K562 (cell line): ENCODE results near the gene TSPAN18.

ENCODE experiments used
- EP300 ChIP-seq: IDR thresholded peaks from 2 replicates; pipeline ENCODE4 v1.6.1; 2012; ENCODE audit warnings: low read length, improper control_type of control experiment
- SAFB2 ChIP-seq: fragments of 200-400 bp; formaldehyde crosslinking; IDR thresholded peaks from 2 replicates; pipeline ENCODE4 v1.6.1; 2018; ENCODE audit warnings: borderline replicate concordance, low read length, low read depth, moderate library complexity; ENCODE audit not compliant: severe bottlenecking
- YY1 ChIP-seq, 3 experiments: IDR thresholded peaks; 2 replicates each; pipeline ENCODE4 v1.6.1; 2011; ENCODE audit warnings: low read length in 2 of 3, mild to moderate bottlenecking in 2 of 3, moderate library complexity in 2 of 3, borderline replicate concordance in 1 of 3, control low read depth in 1 of 3, low read depth in 1 of 3; ENCODE audit not compliant: insufficient read depth in 3 of 3, insufficient replicate concordance in 2 of 3, control insufficient read depth in 1 of 3, insufficient read length in 1 of 3; ENCODE audit errors: extremely low read depth in 1 of 3

DNA sequence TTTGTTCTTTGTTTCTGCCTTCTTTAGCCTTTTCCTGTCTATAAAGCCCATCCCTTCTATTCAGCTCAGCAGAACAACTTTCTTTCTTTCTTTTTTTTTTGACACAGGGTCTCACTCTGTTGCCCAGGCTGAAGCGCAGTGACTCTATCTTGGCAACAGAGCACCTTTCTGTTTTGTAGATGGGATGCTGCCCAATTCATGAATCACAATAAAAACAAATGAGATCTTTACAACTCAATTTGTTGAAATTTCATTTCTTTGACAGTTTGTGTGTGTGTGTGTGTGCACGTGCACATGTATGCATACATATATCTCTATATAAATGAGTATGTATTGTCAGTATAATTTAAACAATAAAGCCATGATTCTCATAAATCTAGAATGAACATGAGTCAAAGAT lies 25.5 kb downstream of the TSPAN18 start:
- TF ChIP-seq SAFB2 (no peak), YY1 (IDR thresholded peaks at IDR 0.05; ENCODE audit: borderline replicate concordance in 1 of 3, control insufficient read depth in 1 of 3, extremely low read depth in 1 of 3, insufficient read depth in 3 of 3, insufficient read length in 1 of 3, insufficient replicate concordance in 2 of 3, low read depth in 1 of 3, low read length in 2 of 3) (no peak), EP300 (no peak)
